B cell (primary cell): ENCODE data around the gene CEP295NL. TPM values are rescaled to one million over a fixed set of nuclear protein-coding genes. Genes with fewer than 3 reads are reported as not detected.

Experiments used
- ATAC-seq: fragments of 200-7000 bp; cut with Tn5 transposase; one replicate; pipeline ENCODE4 v1.10.0; 2021; ENCODE audit warnings: low read depth, mild to moderate bottlenecking, moderate number of reproducible peaks, moderate library complexity
- CTCF ChIA-PET: fragments of 350-600 bp; sonication (Branson Sonifier 250); formaldehyde crosslinking; loops from one replicate; lab custom pipeline; 2021; ENCODE audit warnings: antibody characterized with exemption, inconsistent platforms; lab: Charles Lee
- POLR2A ChIA-PET: fragments of 350-600 bp; sonication (Branson Sonifier 250); formaldehyde crosslinking; loops from one replicate; lab custom pipeline; 2021; ENCODE audit warnings: antibody characterized with exemption; lab: Charles Lee
- DNase-seq: peaks from one replicate; pipeline ENCODE4 v3.0.0; 2013
- H2AFZ ChIP-seq: 2 replicates; pipeline ENCODE4 v1.6.1; 2012; ENCODE audit warnings: mild to moderate bottlenecking, low read depth, low read length; ENCODE audit not compliant: insufficient read depth, poor library complexity, severe bottlenecking
- H3K27ac ChIP-seq, 2 donors: 1 replicate in 1 of 2; 2 replicates in 1 of 2; pipeline ENCODE4 v1.5.1; 2012 to 2013; ENCODE audit warnings: low read length in 2 of 2, mild to moderate bottlenecking in 2 of 2, moderate library complexity in 1 of 2
- H3K27me3 ChIP-seq, 4 experiments: fragments of 200-600 bp in 1 of 4; sonication (generic) in 1 of 4; replicated peaks in 1 of 4; 1 replicate in 2 of 4; 2 replicates in 2 of 4; pipeline versions ENCODE4 v1.6.1 to v1.7.0; 2013 to 2016; ENCODE audit warnings: low read length in 3 of 4, mild to moderate bottlenecking in 2 of 4, mixed read lengths in 1 of 4, moderate library complexity in 1 of 4; ENCODE audit not compliant: insufficient read depth in 4 of 4, control insufficient read depth in 3 of 4; ENCODE audit errors: control extremely low read depth in 1 of 4
- H3K36me3 ChIP-seq, 2 experiments: replicated peaks in 1 of 2; 1 replicate in 1 of 2; 2 replicates in 1 of 2; pipeline versions ENCODE4 v1.6.1 to v1.7.1; 2013; ENCODE audit warnings: low read length in 1 of 2; ENCODE audit not compliant: insufficient read depth in 2 of 2, control insufficient read depth in 1 of 2; ENCODE audit errors: control extremely low read depth in 1 of 2, extremely low read depth in 1 of 2
- H3K4me1 ChIP-seq, 2 donors: fragments of 200-600 bp in 1 of 2; sonication (generic) in 1 of 2; 1 replicate in 1 of 2; 2 replicates in 1 of 2; pipeline versions ENCODE4 v1.5.1 to v1.6.1; 2013 to 2017; ENCODE audit warnings: low read length in 2 of 2; ENCODE audit not compliant: control insufficient read depth in 2 of 2, insufficient read depth in 2 of 2
- H3K4me2 ChIP-seq: replicated peaks from 2 replicates; pipeline ENCODE3; 2012; ENCODE audit warnings: mild to moderate bottlenecking, low read depth, low read length; ENCODE audit not compliant: poor library complexity, severe bottlenecking
- H3K4me3 ChIP-seq, 5 experiments: fragments of 200-600 bp in 1 of 5; sonication (generic) in 1 of 5; 1 replicate in 3 of 5; 2 replicates in 2 of 5; pipeline versions ENCODE4 v1.5.1 to v1.7.0; 2011 to 2016; ENCODE audit warnings: low read length in 4 of 5, mild to moderate bottlenecking in 4 of 5, low read depth in 2 of 5, control low read depth in 1 of 5, moderate library complexity in 1 of 5; ENCODE audit not compliant: insufficient read depth in 1 of 5; ENCODE audit errors: control extremely low read depth in 1 of 5, extremely low read depth in 1 of 5
- H3K79me2 ChIP-seq: fragments of 200-600 bp; sonication (generic); one replicate; pipeline ENCODE4 v1.6.0; 2016; ENCODE audit warnings: low read length; ENCODE audit not compliant: control insufficient read depth, insufficient read depth
- H3K9ac ChIP-seq: fragments of 200-600 bp; sonication (generic); 2 replicates; pipeline ENCODE4 v1.6.1; 2017; ENCODE audit warnings: mild to moderate bottlenecking, low read length, moderate library complexity
- H3K9me3 ChIP-seq, 3 donors: one replicate each; pipeline versions ENCODE4 v1.6.1 to v1.7.1; 2013; ENCODE audit warnings: low read length in 2 of 3; ENCODE audit not compliant: control insufficient read depth in 2 of 3, insufficient read depth in 1 of 3; ENCODE audit errors: control extremely low read depth in 1 of 3
- H4K20me1 ChIP-seq: 2 replicates; pipeline ENCODE4 v1.6.0; 2012; ENCODE audit warnings: mild to moderate bottlenecking, low read length; ENCODE audit not compliant: insufficient read depth, control insufficient read depth, poor library complexity, severe bottlenecking
- H3K27ac Mint-ChIP-seq: one replicate; pipeline ENCODE4 v1.8.0; 2021; ENCODE audit warnings: mixed read lengths
- H3K27me3 Mint-ChIP-seq: one replicate; pipeline ENCODE4 v1.8.0; 2021; ENCODE audit warnings: mixed read lengths
- H3K4me1 Mint-ChIP-seq: one replicate; pipeline ENCODE4 v1.8.0; 2021; ENCODE audit warnings: mixed read lengths
- H3K4me3 Mint-ChIP-seq: one replicate; pipeline ENCODE4 v1.8.0; 2021; ENCODE audit warnings: mixed read lengths
- H3K9me3 Mint-ChIP-seq: one replicate; pipeline ENCODE4 v1.8.0; 2022; ENCODE audit warnings: mixed read lengths; ENCODE audit not compliant: insufficient read depth
- EZH2 ChIP-seq: IDR thresholded peaks from 2 replicates; pipeline ENCODE4 v1.6.1; 2012; ENCODE audit warnings: borderline replicate concordance, low read depth, mild to moderate bottlenecking, moderate library complexity, low read length; ENCODE audit not compliant: insufficient read depth, poor library complexity, severe bottlenecking
- WGBS: methylation state at CpG from one replicate; pipeline ENCODE4 v1.1.5; 2013; ENCODE audit warnings: missing lambda C conversion rate; ENCODE audit not compliant: insufficient coverage; 5-methylcytosine and 5-hydroxymethylcytosine counted together
- intact Hi-C: fragments of 100-400 bp; cut with micrococcal nuclease; formaldehyde crosslinking; loops from one replicate; pipeline ENCODE4 v1.10.0; 2022
- polyA plus RNA-seq: library from polyadenylated mRNA; depleted of rRNA; stranded (reverse); fragments of >200 nt; gene quantifications from 2 replicates; pipeline ENCODE4 v1.2.3, GENCODE V29; 2012
- total RNA-seq, 2 donors: library from RNA; stranded (reverse); fragments of 120-200 nt in 1 of 2; gene quantifications; 1 replicate in 1 of 2; 2 replicates in 1 of 2; pipeline versions ENCODE4 v1.2.3 to v1.2.4, GENCODE V29; 2013 to 2022
- TF ChIP-seq, protein P1 (sequence below): fragments of 200-600 bp; IDR thresholded peaks from one replicate; pipeline ENCODE4 v1.8.0; 2022; ENCODE audit warnings: antibody characterized with exemption, mild to moderate bottlenecking

The CEP295NL gene
- total and polyA plus RNA-seq, 2 donors (not counting 1 experiment from before 2014, with no cell fraction given), result 0.09 to 1.3 TPM

DNA sequence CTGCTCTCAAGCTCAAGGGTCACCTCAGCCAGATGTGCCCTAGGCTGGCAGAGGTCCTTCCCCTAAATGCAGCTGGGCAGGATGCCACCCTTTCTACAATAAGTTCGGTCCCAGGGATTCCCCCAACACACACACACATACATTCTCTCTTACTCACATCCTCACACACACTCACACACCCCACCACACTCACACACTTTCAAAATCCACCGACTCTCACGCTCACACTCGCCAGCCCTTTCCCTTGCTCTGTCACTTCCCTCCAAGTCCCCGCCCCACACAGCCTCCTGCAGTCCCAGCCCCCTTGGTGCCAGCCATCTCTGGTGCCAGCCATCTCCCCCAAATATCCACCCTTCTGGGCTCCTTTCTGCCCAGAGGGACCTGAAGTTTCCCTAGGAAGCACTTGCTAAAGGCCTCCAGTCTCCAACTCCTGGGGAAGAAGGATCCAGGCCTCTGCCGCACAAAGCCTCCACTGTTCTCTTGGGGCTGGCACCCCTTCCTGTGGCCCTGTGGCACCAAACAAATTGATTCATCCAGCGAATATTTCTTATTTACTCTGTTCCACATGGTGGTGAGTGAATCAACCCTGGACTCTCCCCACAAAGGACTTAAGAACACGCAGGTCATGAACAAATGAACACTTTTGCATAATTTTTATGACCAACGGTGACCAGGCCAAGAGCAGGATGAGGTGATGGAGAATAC, 58.5 kb downstream of the CEP295NL start:
- Histone ChIP-seq H3K9me3 (no peaks in the 10 kb centered on the region), H3K9ac (no peak overlapping the region), H3K27me3 (no peaks in the 10 kb centered on the region), H3K79me2 (peaks cover 11% of the 10 kb centered on the region), H3K4me3 (no peak overlapping the region), H3K4me2 (no peak overlapping the region), H3K4me1 (peaks cover 9 to 12% of the 10 kb centered on the region in 2 donors), H3K27ac (no peak overlapping the region), H3K36me3 (no peaks in the 10 kb centered on the region), H4K20me1 (peaks cover 11% of the 10 kb centered on the region), H2AFZ (no peak overlapping the region)
- 50% methylated on average over 7 of the region's 9 CpGs for WGBS
- ChIA-PET CTCF (interaction anchor here (1.4 to 3.4 kb wide), 2 partner anchors 22 to 127 kb away, joined by 4 to 12 read pairs; no protein-coding TSS in a partner anchor), POLR2A (no interaction called here)
- Mint-ChIP-seq H3K4me3 (peak overlapping the region; percentile 19), H3K9me3 (no peaks in the 10 kb centered on the region), H3K4me1 (peaks cover 19% of the 10 kb centered on the region), H3K27me3 (no peaks in the 10 kb centered on the region), H3K27ac (peak overlapping the region; percentile 1)
- no peak for TF ChIP-seq EZH2
- TF ChIP-seq, protein P1, sequence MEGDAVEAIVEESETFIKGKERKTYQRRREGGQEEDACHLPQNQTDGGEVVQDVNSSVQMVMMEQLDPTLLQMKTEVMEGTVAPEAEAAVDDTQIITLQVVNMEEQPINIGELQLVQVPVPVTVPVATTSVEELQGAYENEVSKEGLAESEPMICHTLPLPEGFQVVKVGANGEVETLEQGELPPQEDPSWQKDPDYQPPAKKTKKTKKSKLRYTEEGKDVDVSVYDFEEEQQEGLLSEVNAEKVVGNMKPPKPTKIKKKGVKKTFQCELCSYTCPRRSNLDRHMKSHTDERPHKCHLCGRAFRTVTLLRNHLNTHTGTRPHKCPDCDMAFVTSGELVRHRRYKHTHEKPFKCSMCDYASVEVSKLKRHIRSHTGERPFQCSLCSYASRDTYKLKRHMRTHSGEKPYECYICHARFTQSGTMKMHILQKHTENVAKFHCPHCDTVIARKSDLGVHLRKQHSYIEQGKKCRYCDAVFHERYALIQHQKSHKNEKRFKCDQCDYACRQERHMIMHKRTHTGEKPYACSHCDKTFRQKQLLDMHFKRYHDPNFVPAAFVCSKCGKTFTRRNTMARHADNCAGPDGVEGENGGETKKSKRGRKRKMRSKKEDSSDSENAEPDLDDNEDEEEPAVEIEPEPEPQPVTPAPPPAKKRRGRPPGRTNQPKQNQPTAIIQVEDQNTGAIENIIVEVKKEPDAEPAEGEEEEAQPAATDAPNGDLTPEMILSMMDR, result no peak
- ATAC-seq, result no peak
- intact Hi-C loops, result loop anchor here (10.0 kb wide), 2 partner anchors 110 to 400 kb away; no protein-coding TSS in a partner anchor
- DNase-seq, result peak; percentile 50

- TF ChIP-seq EZH2, result no peak
- TF ChIP-seq, protein P1, result peak; percentile 78
- Histone ChIP-seq H3K27me3 (no peaks in the 10 kb centered on the region), H3K4me1 (peaks cover 21 to 24% of the 10 kb centered on the region in 2 donors), H3K36me3 (no peaks in the 10 kb centered on the region), H3K79me2 (peaks cover 26% of the 10 kb centered on the region), H2AFZ (no peak overlapping the region), H3K4me2 (no peak overlapping the region), H3K9ac (no peak overlapping the region), H3K4me3 (no peak overlapping the region), H4K20me1 (peaks cover 23% of the 10 kb centered on the region), H3K27ac (no peak overlapping the region), H3K9me3 (no peaks in the 10 kb centered on the region)
- H3K4me1 Mint-ChIP-seq, result peaks cover 31% of the 10 kb centered on the region
- 78% methylated on average over 10 of the region's 10 CpGs for WGBS
- ChIA-PET CTCF (interaction anchor here (0.7 to 3.4 kb wide), 2 partner anchors 9 to 129 kb away, joined by 4 to 12 read pairs; no protein-coding TSS in a partner anchor), POLR2A (no interaction called here)
- H3K9me3 Mint-ChIP-seq, result no peaks in the 10 kb centered on the region
- DNase-seq (peak; percentile 66), ATAC-seq (no peak)
- intact Hi-C loops, result loop anchor here (10.0 kb wide), 2 partner anchors 108 to 398 kb away; no protein-coding TSS in a partner anchor
- H3K27ac Mint-ChIP-seq, result peak overlapping the region; percentile 10
- H3K27me3 Mint-ChIP-seq, result no peaks in the 10 kb centered on the region
- no peak overlapping the region for H3K4me3 Mint-ChIP-seq
Observed at GRCh38 chr17:78842881-78843565, 60.0 kb downstream of the CEP295NL start.
